GM04503 (cell line): Measurements from ENCODE around the gene RNF123.
"Not testable (repeated sequence)": the region's sequence is repeated elsewhere in the genome, so short reads cannot be mapped to it uniquely, and the experiment has no call there.

ENCODE experiments used
- DNase-seq: peaks from one replicate; pipeline ENCODE4 v3.0.0-alpha.2; 2012; ENCODE audit warnings: low read depth

RNF123 gene

DNA sequence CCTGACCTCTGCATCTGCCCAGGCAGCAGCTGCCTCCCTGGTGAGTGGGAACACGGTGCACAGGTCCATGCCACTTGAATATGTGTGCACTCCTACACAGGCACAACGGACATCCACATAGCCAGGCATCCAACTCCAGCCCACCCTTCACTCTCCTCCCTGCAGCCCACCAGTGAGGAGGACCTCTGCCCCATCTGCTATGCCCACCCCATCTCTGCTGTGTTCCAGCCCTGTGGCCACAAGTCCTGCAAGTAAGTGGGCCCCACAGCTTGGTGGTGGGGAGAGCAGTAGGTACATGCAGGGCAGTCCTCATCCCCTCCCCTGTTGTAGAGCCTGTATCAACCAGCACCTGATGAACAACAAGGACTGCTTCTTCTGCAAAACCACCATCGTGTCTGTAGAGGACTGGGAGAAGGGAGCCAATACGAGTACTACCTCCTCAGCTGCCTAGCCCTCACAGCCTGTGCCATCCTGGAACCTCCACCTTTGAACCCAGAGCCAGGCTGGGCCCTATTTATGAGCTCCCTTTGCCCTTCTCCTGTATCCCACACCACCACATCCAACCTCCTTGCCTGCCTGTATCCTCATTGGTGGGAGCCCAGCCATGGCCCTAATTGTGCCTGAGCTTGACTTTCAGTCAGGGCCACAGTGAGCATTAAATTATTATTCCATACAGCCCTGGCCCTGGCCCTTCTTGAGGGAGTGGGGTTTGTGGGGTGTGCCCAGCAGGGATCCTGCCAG lies 31.7 kb downstream of the RNF123 start:
- no peak for DNase-seq

DNA sequence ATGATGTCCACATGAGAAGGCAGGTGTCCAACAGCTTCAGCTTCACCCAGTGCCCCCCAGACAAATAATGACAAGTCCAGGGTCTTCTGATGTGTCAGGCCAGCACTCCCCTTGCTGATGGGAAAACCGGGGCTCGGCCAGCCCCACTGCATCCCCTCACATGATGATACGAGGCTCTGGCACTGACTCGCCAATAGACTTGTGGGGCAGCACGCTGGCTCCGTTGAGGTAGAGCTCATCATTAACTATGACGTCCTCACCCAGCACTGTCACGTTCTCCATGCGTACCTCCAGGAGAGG lies 32.2 kb downstream of the RNF123 start:
- DNase-seq: no peak

DNA sequence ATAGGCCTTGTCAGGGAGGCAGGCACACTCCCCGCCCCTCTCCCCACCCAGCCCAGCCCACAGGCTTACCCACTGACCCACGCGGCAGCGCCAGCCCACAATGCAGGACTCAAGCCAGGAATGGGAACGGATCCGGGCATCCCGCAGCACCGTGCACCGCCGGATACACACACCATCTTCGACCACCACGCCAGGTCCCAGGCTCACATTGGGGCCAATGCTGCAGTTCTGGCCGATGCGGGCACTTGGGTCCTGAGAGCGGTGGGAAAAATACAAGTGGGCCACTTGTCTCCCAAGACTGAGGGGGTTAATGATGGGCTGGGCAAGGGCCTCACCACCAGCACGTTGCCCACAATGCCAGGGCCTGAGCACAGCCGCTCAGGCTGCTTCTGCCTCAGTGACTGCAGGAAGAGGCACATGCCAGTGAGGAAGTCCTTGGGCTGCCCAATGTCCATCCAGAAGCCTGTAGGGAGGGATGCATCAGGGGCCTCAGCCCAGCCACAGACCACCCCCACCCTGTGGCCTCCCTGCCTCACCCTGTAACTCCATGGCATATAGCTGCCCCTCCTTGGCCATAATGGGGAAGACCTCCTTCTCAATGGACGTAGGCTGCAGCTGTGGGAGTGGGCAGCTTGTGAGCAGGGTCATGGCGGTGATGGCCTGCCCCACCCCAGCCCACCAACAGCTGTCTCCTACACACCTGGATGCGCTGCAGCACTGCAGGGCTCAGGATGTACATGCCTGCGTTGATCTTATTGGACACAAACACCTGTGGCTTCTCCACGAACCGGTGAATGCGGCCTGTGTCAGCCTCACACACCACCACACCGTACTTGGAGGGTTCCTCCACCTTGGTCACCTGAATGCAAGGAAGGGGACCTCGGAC lies 32.8 kb downstream of the RNF123 start:
- no peak for DNase-seq

DNA sequence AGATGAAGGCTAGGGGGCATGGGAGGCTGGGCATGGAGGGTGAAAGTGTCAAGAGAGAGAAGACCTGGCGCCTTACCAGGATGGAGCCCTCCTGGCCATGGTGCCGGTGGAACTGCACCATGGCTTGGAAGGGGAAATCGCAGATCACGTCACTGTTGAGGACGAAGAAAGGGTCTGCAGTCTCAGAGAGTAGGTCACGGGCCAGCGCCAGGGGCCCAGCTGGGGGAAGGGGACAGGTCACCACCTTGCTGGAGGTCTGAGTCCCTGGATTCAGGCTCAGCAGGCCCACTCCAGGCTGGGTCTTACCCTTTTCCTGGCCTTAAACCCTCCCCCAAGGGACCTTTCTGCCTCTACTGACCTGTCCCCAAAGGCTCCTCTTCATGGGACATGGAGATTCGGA lies 33.5 kb downstream of the RNF123 start:
- no peak for DNase-seq

DNA sequence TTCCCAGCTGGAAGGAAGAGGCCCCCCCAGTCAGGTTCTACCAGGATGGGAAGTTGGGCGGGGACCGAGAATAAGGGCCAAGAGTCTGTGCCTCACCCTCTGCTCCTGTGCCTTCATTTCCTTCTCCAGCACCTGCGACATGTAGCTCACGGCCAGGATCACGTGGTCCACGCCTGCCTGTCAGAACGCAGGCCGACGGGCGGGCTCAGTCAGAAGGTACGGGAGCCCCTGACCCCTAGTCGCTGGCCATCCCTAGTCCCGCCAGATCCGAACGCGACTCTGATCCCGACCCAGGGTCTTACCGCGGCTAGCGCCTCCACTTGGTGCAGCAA lies 33.9 kb downstream of the RNF123 start:
- no peak for DNase-seq

DNA sequence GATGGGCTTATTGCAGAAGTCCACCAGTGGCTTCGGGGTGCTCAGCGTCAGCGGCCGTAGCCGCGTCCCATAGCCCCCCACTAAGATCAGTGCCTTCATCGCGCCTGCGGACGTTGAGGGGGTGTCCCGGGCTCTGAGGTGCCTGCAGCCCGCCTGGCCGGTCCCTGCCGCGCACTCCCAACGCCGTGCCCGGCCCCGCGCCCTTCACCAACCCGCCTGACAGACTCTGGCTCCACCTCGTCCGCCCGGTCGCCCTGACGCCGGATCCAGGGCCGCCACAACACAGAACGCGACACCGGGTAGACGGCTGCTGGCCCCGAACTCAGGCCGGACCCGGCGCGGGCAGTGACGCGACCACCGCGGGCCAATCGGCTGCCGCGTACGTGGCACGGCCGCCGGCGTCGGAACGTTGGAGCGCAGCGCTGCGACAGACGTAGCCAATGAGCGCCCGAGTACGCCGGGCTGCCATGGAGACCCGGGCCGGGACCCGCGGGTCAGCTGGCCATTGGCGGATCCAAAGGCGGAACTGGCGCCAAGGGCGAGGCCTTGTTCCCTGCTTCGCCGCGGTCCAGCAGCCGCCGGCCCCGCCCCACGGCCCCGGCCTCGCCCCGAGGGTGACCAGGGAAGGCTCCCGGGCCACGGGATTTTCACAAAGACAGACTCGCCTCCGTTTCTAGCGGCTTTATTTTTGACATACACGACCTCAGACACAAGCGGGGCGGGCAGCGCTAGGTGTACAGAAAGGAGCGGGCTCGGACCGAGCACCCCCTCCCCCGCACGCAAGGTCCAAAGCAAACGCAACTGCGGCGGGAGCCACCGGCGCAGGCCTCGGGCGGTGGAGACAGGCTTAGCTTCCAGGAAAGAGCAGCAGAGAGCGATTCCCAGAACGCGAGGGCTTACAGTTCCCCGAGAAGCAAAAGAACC lies 34.5 kb downstream of the RNF123 start, which contains the start of gene GMPPB:
TSS of gene GMPPB (minus strand) at position 324 of the 924 bp plus-strand sequence. CDS start at position 99, 225 bp downstream.
- DNase-seq: peak; percentile 83

DNA sequence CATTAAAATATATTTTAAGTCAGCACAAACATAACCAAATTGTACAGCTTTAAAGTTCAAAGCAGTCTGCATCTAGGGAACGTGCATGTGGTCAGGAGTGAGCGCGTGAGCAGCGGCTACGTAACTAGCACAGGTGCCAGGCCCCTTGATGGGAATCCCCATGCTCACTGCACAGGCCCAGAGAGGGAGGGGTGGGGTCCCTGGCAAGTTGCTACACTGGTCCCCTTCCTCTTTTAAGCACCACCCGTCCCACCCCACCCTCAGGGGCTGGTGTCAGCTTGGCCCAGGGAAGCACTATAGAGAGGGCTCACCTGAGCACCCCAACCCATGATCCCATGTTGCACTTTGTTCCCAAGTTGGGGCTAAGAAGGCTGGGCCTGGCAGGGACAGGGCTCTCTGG lies 35.2 kb downstream of the RNF123 start:
- DNase-seq: no peak

DNA sequence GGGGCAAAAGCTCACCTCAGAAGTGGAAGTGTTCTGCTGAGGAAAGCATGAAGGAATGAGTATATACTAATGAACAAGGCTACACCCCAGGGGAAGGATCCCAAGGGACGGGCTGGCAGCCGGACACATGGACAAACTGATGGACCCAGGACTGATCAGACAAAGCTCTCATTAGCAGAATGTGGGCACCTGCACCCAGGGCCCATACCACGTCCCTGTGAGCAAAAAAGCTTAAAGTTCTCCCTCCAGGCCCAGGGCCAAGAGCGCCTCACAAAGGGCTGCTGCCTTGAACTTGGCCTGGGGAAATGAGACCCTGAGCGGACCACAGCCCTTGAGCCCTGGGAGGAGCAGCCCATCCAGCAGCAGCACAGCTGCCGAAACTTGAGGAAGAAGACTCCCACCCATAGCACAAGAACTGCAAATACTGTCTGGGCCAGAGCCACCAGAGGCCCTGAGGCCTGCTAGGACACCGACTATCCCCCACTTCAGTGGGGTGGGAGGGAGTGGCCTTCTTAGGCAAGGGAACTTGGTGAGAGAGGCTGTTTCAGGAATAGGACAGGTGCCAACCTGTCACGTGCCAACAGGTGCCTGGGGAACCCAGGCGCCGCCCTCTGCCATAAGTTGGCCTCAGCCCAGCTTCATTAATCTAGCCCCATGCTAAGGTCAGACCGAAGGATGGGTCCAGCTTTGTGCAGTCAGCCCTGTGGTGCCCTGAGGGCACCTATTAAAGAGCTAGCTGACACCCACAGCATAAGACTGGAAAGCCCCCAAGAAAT lies 36.7 kb downstream of the RNF123 start:
- no peak for DNase-seq

DNA sequence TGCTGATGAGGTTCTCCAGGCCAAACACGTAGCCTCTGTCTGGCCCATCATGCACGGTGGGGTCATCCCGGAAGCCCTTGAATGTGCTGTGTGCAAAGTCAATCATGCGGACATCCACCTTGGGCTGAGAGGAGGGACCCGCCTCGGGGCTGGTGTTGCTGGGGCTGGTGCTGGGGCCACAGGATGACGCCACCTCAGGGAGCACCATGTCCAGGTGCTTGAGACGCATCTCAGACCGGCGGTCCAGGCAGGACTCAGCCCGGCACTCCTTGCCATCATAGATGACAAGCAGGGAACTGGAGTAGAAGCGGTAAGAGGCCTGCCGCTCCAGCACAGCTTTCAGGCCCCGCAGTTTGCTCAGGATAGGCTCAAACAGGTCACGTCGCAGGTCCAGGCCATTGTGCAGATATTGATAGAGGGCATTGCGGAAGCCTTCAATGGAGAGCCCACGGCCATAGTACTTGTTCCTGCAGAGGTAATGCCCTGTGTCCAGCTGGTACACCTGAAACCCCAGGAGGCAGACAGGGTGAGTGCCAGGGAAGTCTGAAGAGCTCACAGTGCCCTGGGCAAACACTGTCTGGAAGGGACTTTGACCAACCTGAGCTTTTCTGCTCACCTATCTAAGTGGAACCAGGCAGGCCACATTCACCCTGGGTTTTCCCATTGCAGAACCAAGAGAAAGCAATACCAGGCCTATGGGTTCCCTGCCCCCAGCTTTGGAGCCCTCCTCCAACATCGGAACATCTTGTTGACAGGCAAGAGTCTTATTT lies 38.0 kb downstream of the RNF123 start:
- DNase-seq: no peak

DNA sequence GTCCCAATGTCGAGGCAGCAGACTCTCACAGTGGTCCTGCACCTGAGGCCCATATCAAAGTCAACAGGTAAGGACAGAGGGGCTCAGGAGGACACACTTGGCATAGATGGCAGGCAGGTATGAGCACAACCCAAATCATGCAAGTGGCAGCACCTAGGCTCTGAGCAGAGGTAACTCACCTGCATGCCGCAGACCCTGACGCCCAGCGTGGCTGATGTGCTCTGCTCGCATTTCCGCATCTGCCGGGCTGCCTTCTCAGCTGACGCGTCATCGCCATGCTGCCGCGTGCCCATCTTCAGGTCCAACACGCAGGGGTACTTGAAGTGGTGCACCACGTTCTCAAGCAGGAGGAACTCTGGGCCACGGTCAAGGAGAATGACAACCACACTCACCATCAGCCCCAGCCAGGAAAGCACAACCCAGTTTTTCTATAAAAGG lies 38.6 kb downstream of the RNF123 start:
- DNase-seq: no peak

DNA sequence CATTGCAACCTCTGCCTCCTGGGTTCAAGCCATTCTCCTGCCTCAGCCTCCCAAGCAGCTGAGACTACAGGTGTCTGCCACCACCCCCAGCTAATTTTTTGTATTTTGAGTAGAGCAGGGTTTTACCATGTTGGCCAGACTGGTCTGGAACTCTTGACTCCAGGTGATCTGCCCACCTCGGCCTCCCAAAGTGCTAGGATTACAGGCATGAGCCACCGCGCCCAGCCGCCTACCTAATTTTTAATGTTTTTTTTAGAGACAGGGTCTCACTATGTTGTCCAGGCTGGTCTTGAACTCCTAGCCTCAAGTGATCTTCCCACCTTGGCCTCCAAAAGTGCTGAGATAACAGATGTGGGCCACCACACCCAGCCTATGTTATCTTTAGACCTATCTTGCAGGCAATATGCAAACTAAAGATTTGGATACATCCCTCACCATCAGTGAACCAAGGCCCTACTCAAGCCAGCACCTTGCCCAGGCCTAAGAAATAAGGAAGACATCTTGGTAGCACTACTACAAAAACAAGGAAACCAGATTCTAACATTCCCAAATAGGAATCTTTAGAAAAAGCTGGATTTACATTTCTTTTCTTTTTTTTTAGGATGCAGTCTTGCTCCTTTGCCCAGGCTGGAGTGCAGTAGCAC lies 40.7 kb downstream of the RNF123 start:
- no peak for DNase-seq

DNA sequence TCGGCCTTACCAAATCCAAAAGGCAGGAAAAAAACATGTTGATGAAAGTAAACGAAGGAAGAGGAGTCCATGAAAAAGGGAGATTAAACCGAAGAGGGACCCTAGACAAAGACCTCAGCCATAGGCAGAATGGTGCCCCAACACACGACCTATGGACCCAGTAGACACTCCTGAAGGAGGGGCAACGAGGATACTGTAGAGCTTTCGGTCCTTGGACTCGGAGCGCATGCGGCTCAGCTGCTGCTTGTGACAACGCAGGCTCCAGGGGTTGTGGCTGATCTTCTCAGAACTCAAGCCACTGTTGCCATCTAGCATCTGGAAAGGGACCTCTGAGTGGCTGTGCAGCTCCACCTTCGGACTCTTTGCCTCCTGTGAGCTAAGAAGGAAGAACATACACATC lies 43.2 kb downstream of the RNF123 start:
- DNase-seq: no peak

DNA sequence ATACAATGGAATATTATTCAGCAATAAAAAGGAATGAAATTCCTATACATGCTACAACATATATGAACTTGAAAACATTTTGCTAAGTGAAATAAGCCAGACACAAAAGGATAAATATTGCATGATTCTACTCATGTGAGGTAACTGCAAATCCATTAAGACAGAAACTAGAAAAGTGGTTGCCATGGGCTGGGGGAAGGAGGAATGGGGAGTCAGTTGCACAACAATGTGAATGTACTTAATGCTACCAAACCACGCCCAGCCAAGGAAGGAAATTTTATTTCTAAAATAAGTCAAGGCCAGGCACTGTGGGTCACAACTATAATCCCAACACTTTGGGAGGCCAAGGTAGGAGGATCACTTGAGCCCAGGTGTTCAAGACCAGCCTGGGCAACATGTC lies 44.2 kb downstream of the RNF123 start:
- DNase-seq: no peak

DNA sequence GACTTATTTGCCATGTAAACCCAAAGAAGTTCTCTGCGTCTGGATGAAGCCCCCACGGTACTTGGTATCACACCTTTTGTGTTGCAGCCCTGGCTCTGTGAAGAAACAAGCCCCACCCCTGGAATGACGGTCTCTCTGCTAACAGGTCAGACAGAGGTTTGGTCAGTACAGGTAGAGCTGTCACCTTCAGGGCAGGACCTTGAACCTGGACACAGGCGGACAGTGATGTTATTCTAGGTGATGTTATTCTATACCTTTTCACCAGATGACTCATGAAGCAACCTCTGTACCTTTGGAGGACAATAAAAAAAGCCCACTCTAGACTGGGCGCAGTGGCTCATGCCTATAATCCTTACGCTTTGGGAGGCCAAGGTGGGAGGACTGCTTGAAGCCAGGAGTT lies 45.4 kb downstream of the RNF123 start:
- DNase-seq: no peak

DNA sequence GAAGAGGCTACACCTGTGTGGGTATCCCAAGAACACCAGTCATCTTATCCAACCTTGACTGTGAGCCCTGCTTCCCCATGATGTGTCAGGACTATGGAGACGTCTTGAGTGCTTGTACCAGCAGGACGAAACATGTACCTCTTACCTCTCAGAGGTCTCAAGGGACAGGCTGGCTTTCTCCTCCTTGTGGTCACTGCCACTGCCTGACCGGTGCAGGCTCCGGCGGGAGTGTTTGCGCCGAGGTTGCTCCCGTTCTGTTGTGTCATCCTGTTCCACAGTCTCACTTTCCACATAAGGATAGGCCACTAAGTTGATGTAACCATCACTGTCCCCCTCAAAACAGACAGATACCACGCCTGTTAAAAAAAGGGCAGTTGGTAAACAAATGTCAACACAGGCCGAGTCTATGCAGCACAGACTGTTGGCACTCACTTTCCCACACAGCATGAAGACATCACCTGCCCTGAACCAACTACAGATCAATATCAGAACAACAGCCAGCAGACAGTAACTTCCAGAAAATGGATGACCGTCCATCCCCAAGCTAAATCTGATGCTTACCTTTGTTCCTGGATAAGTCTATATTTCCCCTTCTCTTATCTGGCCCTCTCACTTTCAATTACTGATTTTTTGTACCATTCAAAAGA lies 48.8 kb downstream of the RNF123 start:
- no peak for DNase-seq

DNA sequence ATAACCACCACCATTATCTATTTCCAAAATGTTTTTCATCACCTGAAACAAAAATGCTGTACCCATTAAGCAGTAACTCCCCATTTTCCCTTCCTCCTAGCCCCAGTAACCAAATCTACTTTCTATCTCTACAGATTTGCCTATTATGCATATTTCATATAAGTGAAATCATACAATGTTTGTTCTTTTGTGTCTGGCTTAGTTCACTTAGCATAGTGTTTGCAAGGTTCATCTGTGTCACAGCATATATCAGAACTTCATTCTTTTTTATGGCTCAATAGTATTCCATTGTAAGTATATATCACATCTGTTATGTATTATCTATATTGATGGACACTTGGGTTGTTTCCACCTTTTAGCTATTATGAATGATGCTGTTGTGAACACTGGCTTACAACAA lies 51.1 kb downstream of the RNF123 start:
- DNase-seq: no peak

DNA sequence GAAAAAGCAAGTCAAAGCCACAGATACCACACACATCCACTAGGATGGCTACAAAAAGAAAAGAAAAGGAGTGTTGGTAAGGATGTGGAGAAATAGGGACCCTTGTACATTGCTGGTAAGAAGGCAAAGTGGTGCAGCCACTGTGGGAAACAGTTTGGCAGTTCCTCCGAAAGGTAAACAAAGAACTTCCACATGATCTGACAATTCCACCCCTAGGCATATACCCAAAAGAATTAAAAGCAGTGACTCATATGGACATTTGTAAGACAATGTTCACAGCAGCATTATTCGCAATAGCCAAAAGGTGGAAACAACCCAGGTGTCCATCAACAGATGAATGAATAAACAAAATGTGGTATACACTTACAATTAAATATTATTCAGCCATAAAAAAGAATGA lies 56.6 kb downstream of the RNF123 start:
- no peak for DNase-seq

DNA sequence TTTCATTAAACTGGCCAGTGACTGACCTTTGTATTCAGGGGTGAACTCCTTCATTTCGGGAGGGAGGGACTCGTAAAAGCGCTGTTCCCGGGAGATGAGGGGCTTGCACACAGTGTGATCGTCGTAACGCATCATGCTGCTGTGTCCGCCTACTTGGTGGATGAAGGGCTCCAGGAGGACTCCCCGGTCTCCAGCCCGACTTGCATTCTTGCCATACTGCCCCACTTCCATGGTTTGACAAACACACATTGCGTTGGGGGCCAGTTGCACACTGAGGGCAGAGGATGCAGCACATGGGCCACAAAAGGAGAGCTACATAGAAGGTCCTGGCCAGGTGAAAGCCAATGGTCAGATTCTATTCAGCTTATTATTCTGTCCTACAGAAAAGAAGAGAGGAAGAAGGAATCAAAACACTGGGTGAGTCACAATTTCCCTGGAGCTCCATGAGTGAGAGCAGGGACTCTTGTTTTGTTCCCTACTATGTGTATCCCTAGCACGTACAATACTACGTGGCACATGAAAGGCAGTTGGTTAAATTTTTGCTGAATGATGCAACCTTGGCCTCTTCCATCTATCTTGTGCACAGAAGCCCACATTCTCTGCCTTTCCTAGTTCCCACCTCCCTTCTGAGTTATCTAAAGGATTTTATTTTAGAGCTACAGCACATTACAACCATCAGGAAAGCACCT lies 58.6 kb downstream of the RNF123 start:
- peak; percentile 17 for DNase-seq

DNA sequence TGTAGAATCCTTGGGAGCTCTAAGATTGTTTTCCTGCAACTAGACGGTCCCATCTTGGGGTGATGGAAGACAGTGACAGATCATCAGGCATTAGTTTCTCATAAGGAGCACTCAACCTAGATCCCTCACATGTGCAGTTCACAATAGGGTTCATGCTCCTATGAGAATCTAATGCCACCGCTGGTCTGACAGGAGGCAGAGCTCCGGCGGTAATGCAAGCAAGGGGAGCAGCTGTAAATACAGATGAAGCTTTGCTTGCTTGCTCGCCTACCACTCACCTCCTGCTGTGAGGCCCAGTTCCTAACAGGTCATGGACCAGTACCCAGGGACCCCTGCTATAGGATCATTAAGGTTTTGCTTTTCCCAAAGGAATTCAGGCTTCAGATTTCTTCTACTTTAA lies 59.5 kb downstream of the RNF123 start:
- not testable (repeated sequence) for DNase-seq
